GM18511 (cell line): ENCODE results near the gene DDX56.
A peak's percentile ranks its signal among the peaks of the same experiment; 100 is the strongest.

Experiments
- ATAC-seq: cut with Tn5 transposase; IDR thresholded peaks from one replicate; pipeline ENCODE4 v1.9.1; 2021; ENCODE audit warnings: mild to moderate bottlenecking, moderate library complexity; ENCODE audit not compliant: unreplicated experiment

DDX56 gene

DNA sequence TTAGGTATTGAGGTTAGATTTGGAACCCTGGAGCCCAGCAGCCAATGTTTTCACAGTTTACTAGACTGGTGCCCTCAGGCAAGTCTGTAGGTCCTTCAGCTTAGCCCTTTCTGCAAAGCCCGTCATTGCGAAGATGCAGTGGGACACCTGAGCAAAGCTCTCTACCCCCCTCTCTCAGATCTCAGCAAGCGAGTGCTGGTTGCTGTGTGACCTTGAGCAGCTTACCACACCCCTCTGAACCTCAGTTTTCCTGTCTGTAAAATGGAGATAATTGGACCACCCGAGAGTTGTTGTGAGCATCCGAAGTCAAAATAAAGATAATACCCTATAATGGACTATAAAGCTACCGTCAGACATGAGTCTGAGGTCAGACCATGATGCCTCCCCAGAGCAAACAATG, 36.3 kb downstream of the DDX56 start:
- ATAC-seq: no peak

DNA sequence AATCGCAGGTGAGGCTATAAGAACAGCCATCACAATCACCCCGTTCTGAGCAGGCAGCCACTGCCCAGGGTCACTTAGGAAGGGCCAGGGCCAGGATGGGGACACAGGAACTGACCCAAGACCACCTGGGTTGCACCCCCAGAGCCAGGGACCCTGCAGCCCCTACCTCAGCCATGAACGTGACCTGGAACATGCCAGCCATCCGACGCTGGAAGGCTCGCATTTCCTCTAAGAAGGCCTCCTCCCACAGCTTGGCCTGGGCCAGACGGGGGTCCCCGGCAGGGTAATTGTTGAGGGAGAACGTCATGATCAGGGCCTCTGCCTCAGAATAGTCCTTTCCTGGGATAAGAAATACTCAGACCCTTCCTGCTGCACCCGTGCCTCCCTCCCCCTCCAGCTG, 37.6 kb downstream of the DDX56 start:
- no peak for ATAC-seq

DNA sequence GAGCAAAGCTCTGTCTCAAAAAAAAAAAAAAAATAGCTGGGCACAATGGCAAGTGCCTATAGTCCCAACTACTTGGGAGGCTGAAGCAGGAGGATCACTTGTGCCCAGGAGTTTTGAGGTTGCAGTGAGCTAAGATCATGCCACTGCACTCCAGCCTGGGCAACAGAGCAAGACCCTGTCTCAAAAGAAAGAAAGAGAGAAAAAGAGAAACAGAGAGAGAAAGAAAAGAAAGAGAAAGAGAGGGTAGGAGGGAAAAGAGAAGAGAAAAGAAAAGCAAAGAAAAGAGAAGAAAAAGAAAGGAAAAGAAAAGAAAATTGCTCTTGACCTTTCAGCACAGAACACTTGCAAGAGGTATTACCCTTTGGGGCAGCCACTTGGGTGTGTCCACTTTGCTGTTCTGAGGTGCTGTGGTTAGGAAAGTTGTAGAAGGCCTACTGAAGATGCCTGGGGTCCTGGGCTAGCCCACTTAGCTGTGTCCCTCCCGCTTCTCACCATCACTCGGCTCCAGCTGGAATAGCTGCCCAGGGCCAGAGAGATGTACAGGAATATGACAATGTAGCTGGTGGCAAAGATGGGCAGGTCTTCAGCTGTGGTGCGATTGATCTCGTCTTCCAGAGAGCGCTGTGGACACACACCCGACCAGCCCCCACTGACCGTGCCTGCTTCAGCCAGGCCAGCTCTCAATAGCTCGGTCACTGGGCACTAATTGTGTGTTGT, 38.2 kb downstream of the DDX56 start:
- no peak for ATAC-seq

DNA sequence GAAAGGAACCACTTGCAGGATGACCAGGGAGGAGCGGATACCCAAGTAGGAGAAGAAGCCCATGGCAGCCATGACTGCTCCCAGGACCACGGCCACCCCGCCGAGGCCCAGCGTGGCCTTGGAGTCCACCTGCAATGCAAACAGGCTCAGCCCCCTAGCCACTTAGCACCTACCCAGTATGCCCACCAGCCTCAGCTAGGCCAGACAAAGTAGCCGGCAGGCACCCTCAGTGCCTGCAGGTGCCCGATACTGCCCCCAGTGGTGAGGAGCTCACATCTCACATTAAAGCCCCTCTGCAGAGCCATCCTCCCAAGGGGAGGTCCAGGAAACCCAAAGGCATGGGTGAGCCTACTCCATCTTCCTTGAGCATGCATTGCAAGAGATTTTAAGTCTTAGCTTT, 39.2 kb downstream of the DDX56 start:
- ATAC-seq: peak; percentile 61

DNA sequence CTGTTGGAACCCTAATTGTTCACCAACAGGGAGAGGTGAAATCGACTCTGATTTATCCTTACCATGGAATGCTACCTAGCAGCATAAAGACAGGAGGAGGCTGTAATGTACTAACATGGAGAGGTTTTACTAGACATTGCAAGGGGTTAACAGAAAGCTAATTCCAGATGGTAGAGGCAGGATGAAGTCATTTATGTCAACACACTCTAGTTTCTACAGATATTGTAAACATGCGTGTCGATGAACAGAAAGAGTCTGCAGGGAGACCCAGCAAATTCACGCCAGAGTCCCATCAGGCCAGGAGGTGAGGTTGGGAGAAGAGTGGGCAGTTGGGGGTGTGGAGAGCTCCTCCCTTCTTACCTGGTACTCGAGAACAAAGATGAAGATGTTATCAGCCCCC, 39.6 kb downstream of the DDX56 start:
- ATAC-seq: no peak

DNA sequence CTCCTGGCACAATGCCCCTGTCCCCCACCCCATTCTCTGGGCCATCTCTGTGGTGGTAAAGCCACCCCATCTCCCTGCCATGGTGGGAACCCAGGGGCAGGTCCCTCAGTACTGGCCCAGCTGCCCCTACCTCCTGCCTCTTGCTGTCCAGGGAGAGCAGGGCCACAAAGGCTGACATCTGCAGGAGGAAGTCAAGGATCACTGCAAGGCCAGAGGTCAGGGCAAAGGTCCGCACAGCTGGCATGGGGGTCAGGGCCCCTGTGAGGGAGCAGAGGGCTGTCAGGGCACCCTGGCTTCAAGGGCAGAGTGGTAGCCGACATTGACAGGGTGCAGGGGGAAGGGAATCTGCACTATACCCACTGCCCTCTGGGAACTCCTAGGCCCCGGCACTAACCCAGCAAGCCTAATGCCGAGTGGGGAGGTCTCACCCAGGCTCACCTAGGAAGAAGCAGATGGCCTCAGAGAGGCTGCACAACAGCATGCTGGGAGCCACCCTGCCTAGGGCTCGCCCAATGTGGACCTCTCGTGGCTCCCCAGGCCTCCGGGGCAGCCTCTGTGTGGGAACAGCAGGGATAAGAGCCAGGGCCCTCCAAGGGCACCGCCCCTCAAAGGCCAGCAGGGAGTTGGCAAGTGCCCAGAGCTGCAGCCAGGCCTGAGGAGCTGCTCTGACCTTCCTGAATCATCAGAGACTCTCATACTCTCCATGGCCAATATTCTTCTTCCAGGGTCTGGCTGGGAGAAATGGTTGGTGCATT, 40.2 kb downstream of the DDX56 start:
- no peak for ATAC-seq

DNA sequence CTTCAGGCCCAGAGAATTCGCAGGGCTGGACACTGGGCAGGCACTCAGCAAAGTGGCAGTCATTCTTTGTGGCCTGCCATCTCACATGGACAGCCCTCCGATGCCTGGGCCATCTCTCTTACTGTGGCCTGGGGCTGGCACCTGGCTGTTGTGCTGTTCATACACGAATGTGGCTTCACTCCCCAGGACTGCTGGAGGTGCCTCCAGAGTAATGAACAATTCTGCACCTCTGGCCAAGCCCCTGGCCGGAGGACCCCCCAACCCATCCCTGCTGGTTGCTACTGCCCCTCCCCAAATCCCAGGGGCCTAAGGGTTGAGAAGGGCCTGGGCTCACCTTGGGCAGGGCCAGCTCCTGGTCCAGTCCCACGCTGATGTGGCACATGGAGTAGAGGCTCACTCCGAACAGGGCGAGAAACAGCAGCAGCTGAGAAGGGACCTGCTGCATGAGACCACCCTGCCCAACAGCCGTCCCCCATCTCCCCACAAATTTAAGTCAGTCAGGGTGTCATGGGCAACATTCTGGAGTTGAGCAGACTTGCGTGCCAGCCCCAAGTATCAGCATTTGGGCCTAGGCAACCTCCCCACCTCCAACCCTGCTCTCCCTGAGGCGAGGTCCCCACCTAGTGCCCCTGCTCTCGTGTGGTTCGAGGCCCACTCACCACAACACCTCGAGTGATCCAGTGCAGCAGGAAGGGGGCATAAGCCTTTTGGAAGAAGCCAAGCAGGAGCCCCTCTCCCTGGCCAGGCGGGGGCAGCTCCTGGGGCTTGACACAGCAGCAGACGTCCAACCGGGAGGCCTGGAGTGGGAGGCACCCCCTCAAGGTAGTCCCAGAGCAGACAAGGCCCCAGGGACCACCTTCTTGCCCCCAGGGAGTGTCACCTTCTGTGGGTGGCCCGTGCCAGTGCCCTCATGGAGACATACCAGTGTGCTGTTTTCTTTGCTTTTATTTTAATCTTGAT, 42.0 kb downstream of the DDX56 start:
- no peak for ATAC-seq

DNA sequence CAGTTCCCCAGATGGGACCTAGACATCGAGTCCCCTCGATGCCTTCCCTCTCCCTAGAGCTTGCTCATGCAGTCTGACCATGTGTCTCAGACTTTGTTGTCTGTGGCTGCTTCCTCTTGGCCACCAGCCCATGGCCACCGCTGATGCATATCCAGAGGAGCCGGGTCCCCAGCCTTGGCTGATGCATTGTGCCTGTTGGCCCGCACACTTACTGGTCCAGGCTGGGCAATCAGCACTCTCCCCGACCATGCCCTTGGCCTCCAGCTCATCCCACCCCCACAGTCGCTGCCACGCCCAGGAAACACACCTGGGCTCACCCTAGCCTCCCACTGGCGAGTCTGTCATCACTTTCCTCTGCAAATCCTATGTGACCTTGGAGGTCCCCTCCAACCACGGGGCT, 42.7 kb downstream of the DDX56 start:
- ATAC-seq: no peak

DNA sequence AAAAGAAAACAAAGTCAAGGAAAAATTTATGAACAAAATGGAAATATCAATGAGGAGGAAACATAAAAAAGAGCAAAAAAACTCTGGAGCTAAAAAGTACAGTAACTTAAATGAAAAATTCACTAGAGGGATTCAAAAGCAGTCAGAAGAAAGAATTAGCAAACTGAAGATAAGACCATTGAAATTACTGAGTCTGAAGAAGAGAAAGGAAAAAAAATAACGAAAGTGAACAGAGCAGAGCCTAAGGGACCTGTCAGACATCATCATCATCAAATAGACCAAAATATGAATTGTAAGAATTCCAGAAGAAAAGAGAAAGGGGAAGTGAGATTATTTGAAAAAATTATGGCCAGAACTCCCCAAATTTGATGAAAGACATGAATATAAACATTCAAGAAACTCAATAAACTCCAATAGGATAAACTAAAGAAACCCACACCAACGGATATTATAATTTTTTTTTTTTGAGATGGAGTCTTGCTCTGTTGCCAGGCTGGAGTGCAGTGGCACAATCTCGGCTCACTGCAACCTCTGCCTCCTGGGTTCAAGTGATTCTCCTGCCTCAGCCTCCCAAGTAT, 48.8 kb downstream of the DDX56 start:
- no peak for ATAC-seq

DNA sequence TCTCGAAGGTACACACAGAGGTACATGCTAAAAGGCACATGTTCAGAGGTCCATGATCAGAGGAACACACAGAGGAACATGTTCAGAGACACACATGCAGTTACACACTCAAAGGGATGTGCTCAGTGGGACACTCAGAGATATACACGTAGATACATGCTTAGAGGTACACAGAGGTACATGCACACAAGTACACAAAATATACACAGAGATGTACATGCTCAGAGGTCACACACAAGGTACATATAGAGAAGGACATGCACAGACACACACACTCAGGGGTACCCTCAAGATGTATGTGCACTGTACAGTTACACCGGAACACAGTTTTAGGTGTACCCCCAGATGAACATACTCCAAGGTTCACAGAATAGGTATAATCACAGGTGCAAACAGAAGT, 51.4 kb downstream of the DDX56 start:
- ATAC-seq: no peak

DNA sequence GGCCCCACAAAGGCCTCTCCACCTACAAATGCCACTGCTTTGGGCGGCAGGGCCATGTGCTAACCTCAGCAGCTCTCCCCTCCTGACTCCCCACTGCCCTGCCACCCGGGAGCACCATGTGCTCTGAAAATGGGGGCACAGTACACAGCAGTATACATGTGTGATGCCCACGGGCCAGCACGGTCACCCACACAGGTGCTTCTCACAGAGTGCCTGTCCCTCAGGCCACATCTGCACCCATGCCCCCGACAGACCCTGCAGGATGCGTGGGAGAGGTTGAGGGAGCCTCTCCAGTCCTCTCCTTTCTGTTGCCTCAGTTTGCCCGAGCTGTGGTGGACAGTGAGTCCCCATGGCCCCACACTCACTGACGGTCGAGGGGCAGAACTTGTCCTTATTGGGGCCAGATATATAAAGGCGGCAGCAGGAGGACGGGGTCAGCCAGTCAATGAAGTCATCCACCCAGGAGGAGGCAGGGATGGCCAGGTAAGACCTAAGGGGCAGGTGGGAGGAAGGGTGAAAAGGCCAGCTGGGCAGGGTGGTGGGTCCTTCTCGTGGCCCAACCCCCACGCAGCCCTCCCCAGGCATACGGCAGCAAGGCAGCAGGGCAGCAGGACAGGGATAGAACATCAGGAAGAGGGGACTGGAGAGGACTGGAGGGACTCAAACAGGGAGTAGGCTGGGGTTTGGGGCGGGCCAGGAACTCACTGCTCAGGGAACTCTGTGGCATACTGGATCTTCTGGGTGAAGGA, 52.2 kb downstream of the DDX56 start:
- ATAC-seq: no peak

DNA sequence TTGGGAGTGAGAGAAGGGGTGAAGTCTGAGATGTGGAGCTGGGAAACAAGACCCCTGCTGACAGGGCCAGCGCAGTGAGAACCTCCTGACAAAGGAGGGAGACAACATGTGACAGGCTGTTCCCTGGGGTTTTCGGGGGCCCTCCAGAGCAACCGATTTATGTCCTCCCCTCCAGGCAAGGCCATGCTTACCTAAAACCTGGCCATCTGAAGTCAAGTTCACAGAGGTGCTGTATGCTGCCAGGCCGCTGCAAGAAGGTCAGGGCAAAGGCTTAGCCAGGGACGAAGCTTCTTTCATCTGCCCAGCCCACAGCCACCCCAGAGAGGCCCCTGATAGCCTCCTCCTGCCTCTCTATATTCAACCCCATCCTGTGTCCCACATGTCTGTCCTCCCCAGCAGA, 53.1 kb downstream of the DDX56 start:
- ATAC-seq: no peak

DNA sequence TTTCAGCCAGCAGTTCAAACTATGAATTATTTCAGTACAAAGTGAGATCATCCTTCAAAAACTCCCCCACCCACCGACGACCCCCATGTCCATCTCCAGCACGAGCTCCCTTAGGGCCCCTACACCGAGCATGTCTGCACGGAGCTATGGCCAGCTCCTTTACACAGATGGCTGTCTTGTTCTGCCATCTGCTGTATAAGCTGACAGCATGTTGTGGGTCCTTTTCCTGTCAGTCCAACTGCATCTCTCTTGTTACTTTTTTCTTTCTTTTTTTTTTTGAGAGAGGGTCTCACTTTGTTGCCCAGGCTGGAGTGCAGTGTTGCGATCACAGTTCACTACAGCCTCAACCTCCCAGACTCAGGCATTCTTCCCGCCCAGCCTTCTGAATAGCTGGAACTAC, 54.2 kb downstream of the DDX56 start:
- no peak for ATAC-seq

DNA sequence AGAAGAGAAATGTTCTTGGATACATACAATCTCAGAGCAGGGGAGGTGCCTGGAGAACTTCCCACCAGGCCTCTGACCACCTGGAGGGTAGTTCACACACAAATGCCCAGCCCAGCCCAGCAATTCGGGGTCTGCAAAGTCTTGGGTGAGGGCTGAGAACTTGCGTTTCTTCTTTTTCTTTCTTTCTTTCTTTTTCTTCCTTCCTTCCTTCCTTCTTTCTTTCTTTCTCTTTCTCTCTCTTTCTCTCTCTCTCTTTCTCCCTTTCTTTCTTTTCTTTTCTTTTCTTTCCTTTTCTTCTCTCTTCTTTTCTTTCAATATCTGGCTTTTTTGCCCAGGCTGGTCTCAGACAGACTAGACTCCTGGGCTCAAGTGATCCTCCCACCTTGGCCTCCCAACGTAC, 54.9 kb downstream of the DDX56 start:
- ATAC-seq: no peak

DNA sequence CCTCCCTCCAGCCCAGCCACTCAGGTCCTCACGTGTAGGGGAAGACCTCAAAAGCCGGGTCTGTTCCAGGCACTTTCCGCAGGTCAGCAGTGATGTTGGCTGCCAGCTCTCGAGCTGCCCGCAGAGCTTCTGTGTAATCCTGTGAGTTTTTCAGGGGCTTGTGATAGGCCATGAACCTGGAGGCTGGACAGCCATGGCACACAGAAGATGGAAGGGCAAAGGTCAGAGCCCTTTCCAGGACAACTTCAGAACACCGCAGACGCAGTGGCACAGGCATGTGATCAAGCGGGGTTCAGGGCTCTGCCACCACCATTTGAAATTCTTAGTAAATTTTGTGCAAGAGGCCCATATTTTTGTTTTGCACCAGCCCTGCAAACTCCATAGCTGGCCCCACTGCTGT, 56.5 kb downstream of the DDX56 start:
- no peak for ATAC-seq
